PC-3 (cell line): ENCODE measurements around the gene CCDC116.

ENCODE experiments used
- CTCF ChIP-seq: fragments of 300-600 bp; sonication (generic); conservative IDR thresholded peaks from 2 replicates; pipeline ENCODE4 v1.5.1; 2017; ENCODE audit warnings: antibody characterized with exemption, low read depth, mild to moderate bottlenecking, low read length
- EZH2 ChIP-seq: fragments of 300-600 bp; sonication (generic); IDR thresholded peaks from one replicate; pipeline ENCODE4 v1.6.1; 2017; ENCODE audit warnings: antibody characterized with exemption, mild to moderate bottlenecking, low read length; ENCODE audit not compliant: unreplicated experiment

DNA sequence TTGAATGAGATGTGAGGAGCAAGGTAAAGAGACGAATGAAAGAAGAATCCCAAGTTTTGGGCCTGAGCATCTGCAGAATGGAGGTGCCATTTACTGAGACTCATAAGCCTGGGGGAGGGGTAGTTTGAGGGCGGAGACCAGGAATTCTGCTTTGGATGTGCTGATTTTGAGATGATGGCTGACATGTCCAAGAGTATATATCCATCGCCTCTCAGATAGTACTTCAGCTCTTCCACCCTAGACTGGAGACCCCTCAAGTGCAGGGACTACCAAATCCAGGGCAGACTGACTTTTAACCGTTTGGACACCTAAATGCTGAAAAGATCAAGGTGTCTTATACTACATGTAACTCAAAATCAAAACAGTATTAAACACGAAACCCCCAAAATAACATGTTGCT lies 8.2 kb downstream of the CCDC116 start:
- TF ChIP-seq CTCF (no peak), EZH2 (no peak)
